H1 (cell line): ENCODE measurements around the gene FADS3. TPM values are rescaled to one million over a fixed set of nuclear protein-coding genes. Genes with fewer than 3 reads are reported as not detected.

ENCODE experiments used
- ASH2L ChIP-seq: fragments of 200-600, 300-600 bp; sonication (generic); IDR thresholded peaks from one replicate; pipeline ENCODE4 v1.7.1; 2017; ENCODE audit warnings: low read length
- BACH1 ChIP-seq: IDR thresholded peaks from 2 replicates; pipeline ENCODE4 v1.6.1; 2012; ENCODE audit warnings: low read length, improper control_type of control experiment
- CBX8 ChIP-seq: fragments of 300-800, 300-1000 bp; sonication (generic); IDR thresholded peaks from 2 replicates; pipeline ENCODE4 v1.7.1; 2016; ENCODE audit warnings: low read depth, low read length, borderline replicate concordance
- CHD1 ChIP-seq: IDR thresholded peaks from 2 replicates; pipeline ENCODE4 v1.6.1; 2012; ENCODE audit warnings: low read depth, low read length, improper control_type of control experiment
- CHD7 ChIP-seq: fragments of 300-600 bp; sonication (generic); IDR thresholded peaks from 2 replicates; pipeline ENCODE4 v1.7.1; 2012; ENCODE audit warnings: low read length, moderate library complexity, mild to moderate bottlenecking, inconsistent platforms; ENCODE audit not compliant: insufficient replicate concordance
- EZH2 ChIP-seq: fragments of 200-600 bp; sonication (generic); IDR thresholded peaks from 2 replicates; pipeline ENCODE4 v1.7.1; 2012; ENCODE audit warnings: low read depth, mild to moderate bottlenecking, moderate library complexity, low read length, inconsistent platforms; ENCODE audit not compliant: severe bottlenecking
- HDAC2 ChIP-seq, 2 experiments: fragments of 300-600 bp in 1 of 2; sonication (generic) in 1 of 2; IDR thresholded peaks; 2 replicates each; pipeline ENCODE4 v1.6.1; 2011 to 2012; ENCODE audit warnings: low read depth in 2 of 2, low read length in 2 of 2, mild to moderate bottlenecking in 2 of 2, moderate library complexity in 2 of 2, borderline replicate concordance in 1 of 2, inconsistent platforms in 1 of 2
- JUN ChIP-seq: IDR thresholded peaks from 2 replicates; pipeline ENCODE4 v1.6.1; 2011; ENCODE audit warnings: low read depth, mild to moderate bottlenecking, improper control_type of control experiment, low read length
- NRF1 ChIP-seq: IDR thresholded peaks from 2 replicates; pipeline ENCODE4 v1.6.1; 2011; ENCODE audit warnings: mild to moderate bottlenecking, low read depth, low read length, improper control_type of control experiment
- PHF8 ChIP-seq: fragments of 200-600 bp; sonication (generic); conservative IDR thresholded peaks from 2 replicates; pipeline ENCODE4 v1.7.1; 2012; ENCODE audit warnings: low read depth, mild to moderate bottlenecking, inconsistent platforms, low read length, moderate library complexity
- POU5F1 ChIP-seq: IDR thresholded peaks from 2 replicates; pipeline ENCODE4 v1.6.1; 2011; ENCODE audit warnings: low read depth, mild to moderate bottlenecking, low read length, moderate library complexity
- SP1 ChIP-seq: IDR thresholded peaks from 2 replicates; pipeline ENCODE4 v1.6.1; 2011; ENCODE audit warnings: low read depth, low read length
- ZNF274 ChIP-seq: IDR thresholded peaks from 2 replicates; pipeline ENCODE4 v1.7.0; 2012; ENCODE audit warnings: low read length, borderline replicate concordance; ENCODE audit errors: extremely low read depth
- polyA plus RNA-seq, 7 experiments: library from polyadenylated mRNA; depleted of rRNA in 3 of 7; stranded (reverse) in 5 of 7; unstranded in 2 of 7; fragments of >200 nt in 5 of 7; fragments of 200-250 nt in 2 of 7; gene quantifications; 1 replicate in 5 of 7; 2 replicates in 1 of 7; 4 replicates in 1 of 7; pipeline versions ENCODE4 v1.2.1 to v1.2.3, GENCODE V29; 2011 to 2013; ENCODE audit warnings: missing spikeins in 2 of 7, mixed read lengths in 2 of 7
- total RNA-seq: library from RNA; stranded (reverse); fragmentation: NEBNext Ultra II Directional; extraction: Animal tissue kit (Norgen Biotek cat#: 25700); gene quantifications from 2 replicates; pipeline ENCODE4 v1.2.1, GENCODE V29; 2021

FADS3 gene
- total and polyA plus RNA-seq, 2 of the 8 experiments (the other 6 are each of a cell fraction or from before 2014, with no cell fraction given): 43.8 to 76.3 TPM

- TF ChIP-seq CHD7: no peak
- no peak for TF ChIP-seq JUN
- no peak for TF ChIP-seq HDAC2 (IDR thresholded peaks at IDR 0.05; ENCODE audit: borderline replicate concordance in 1 of 2, low read depth in 2 of 2, low read length in 2 of 2)
- no peak for TF ChIP-seq SP1
- no peak for TF ChIP-seq CBX8
- TF ChIP-seq PHF8: no peak
- TF ChIP-seq EZH2: no peak
- no peak for TF ChIP-seq CHD1
- TF ChIP-seq POU5F1: no peak
- no peak for TF ChIP-seq ASH2L
- TF ChIP-seq ZNF274: no peak
- TF ChIP-seq BACH1: no peak
- TF ChIP-seq NRF1: no peak
Measured at GRCh38 chr11:61912530-61912898, 21.2 kb upstream of the FADS3 start (continued).
